Effector memory CD8-positive, alpha-beta T cell (primary cell): Measurements from ENCODE around the gene ZSWIM8.
"Not testable (repeated sequence)": the region's sequence is repeated elsewhere in the genome, so short reads cannot be mapped to it uniquely, and the experiment has no call there.

Experiments used
- ATAC-seq: fragments of 150-1000 bp; cut with Tn5 transposase; replicated peaks from 2 replicates; pipeline ENCODE4 v1.10.0; 2021; ENCODE audit warnings: mild to moderate bottlenecking, moderate library complexity
- DNase-seq, 3 experiments: peaks; one replicate each; pipeline ENCODE4 v3.0.0; 2021
- H3K27ac Mint-ChIP-seq, 2 donors: one replicate each; pipeline ENCODE4 v1.8.0; 2022; ENCODE audit warnings: mild to moderate bottlenecking in 2 of 2, mixed read lengths in 2 of 2, moderate library complexity in 2 of 2
- H3K27me3 Mint-ChIP-seq, 2 donors: one replicate each; pipeline ENCODE4 v1.8.0; 2022; ENCODE audit warnings: mixed read lengths in 2 of 2
- H3K36me3 Mint-ChIP-seq: one replicate; pipeline ENCODE4 v1.8.0; 2022; ENCODE audit warnings: mild to moderate bottlenecking, moderate library complexity, mixed read lengths; ENCODE audit not compliant: insufficient read depth
- H3K4me1 Mint-ChIP-seq, 2 donors: one replicate each; pipeline ENCODE4 v1.8.0; 2022; ENCODE audit warnings: low read depth in 2 of 2, mixed read lengths in 2 of 2
- H3K4me3 Mint-ChIP-seq, 2 donors: one replicate each; pipeline ENCODE4 v1.8.0; 2022; ENCODE audit warnings: mild to moderate bottlenecking in 2 of 2, mixed read lengths in 2 of 2, moderate library complexity in 2 of 2
- H3K9me3 Mint-ChIP-seq, 2 donors: one replicate each; pipeline ENCODE4 v1.8.0; 2022; ENCODE audit warnings: mixed read lengths in 2 of 2
- total RNA-seq, 9 experiments: gene quantifications; one replicate each; lab custom pipeline; 2026; lab: John Stamatoyannopoulos, UW

Gene ZSWIM8, protein sequence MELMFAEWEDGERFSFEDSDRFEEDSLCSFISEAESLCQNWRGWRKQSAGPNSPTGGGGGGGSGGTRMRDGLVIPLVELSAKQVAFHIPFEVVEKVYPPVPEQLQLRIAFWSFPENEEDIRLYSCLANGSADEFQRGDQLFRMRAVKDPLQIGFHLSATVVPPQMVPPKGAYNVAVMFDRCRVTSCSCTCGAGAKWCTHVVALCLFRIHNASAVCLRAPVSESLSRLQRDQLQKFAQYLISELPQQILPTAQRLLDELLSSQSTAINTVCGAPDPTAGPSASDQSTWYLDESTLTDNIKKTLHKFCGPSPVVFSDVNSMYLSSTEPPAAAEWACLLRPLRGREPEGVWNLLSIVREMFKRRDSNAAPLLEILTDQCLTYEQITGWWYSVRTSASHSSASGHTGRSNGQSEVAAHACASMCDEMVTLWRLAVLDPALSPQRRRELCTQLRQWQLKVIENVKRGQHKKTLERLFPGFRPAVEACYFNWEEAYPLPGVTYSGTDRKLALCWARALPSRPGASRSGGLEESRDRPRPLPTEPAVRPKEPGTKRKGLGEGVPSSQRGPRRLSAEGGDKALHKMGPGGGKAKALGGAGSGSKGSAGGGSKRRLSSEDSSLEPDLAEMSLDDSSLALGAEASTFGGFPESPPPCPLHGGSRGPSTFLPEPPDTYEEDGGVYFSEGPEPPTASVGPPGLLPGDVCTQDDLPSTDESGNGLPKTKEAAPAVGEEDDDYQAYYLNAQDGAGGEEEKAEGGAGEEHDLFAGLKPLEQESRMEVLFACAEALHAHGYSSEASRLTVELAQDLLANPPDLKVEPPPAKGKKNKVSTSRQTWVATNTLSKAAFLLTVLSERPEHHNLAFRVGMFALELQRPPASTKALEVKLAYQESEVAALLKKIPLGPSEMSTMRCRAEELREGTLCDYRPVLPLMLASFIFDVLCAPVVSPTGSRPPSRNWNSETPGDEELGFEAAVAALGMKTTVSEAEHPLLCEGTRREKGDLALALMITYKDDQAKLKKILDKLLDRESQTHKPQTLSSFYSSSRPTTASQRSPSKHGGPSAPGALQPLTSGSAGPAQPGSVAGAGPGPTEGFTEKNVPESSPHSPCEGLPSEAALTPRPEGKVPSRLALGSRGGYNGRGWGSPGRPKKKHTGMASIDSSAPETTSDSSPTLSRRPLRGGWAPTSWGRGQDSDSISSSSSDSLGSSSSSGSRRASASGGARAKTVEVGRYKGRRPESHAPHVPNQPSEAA (N-terminal part only)
- 65.8 to 173 (median 125) reads per million in 9 experiments for total RNA-seq

- no peaks in the 10 kb centered on the region for H3K9me3 Mint-ChIP-seq
- peak within 1 kb of the TSS; percentile 95 to 96 for H3K4me3 Mint-ChIP-seq
- ATAC-seq = peak; percentile 79
- peaks cover 43% of the 10 kb centered on the region for H3K36me3 Mint-ChIP-seq
- H3K27ac Mint-ChIP-seq = peak within 1 kb of the TSS; percentile 89 to 94
- H3K4me1 Mint-ChIP-seq = peaks cover 41 to 45% of the 10 kb centered on the region in 2 donors
- peak; percentile 74 to 80 (median 76) for DNase-seq
- no peaks in the 10 kb centered on the region for H3K27me3 Mint-ChIP-seq
Observed at GRCh38 chr10:73785211-73785720, at the start of gene ZSWIM8. Gene ZSWIM8, plus strand, starts transcription at chr10:73785606. Its CDS starts 273 bp downstream, at chr10:73785879.

GRCh38 chr10:73740501-73741254 lies 44.7 kb upstream of the ZSWIM8 start:
- not testable (repeated sequence) for H3K27me3 Mint-ChIP-seq, H3K4me3 Mint-ChIP-seq, H3K9me3 Mint-ChIP-seq, DNase-seq, ATAC-seq
- H3K27ac Mint-ChIP-seq = peak overlapping the region in 1 of 2 donors; percentile 69
- peaks cover 39% of the 10 kb centered on the region for H3K36me3 Mint-ChIP-seq
- H3K4me1 Mint-ChIP-seq = peaks cover 15 to 21% of the 10 kb centered on the region in 2 donors

DNA sequence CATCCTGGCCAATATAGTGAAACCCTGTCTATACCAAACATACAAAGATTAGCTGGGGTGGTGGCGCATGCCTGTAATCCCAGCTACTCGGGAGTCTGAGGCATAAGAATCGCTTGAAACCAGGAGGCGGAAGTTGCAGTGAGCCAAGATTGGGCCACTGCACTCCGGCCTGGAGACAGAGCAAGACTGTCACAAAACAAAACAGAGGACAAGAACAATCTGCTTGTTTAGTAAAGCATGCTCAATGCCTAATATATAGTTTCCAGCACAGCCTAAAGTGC lies 43.0 kb upstream of the ZSWIM8 start:
- no peaks in the 10 kb centered on the region for H3K27me3 Mint-ChIP-seq
- no peaks in the 10 kb centered on the region for H3K9me3 Mint-ChIP-seq
- DNase-seq = no peak
- H3K27ac Mint-ChIP-seq = peak overlapping the region; percentile 35 to 100
- no peak for ATAC-seq
- H3K4me3 Mint-ChIP-seq = no peak overlapping the region
- H3K36me3 Mint-ChIP-seq = peaks cover 37% of the 10 kb centered on the region
- H3K4me1 Mint-ChIP-seq = peaks cover 25% of the 10 kb centered on the region in 2 donors

- Mint-ChIP-seq H3K27me3 (no peaks in the 10 kb centered on the region), H3K27ac (peak overlapping the region; percentile 100), H3K4me3 (peak overlapping the region; percentile 99), H3K9me3 (no peaks in the 10 kb centered on the region), H3K4me1 (peaks cover 25% of the 10 kb centered on the region in 2 donors), H3K36me3 (peaks cover 39% of the 10 kb centered on the region)
- ATAC-seq (no peak), DNase-seq (no peak)
Observed at GRCh38 chr10:73743327-73743904, 42.0 kb upstream of the ZSWIM8 start.

DNA sequence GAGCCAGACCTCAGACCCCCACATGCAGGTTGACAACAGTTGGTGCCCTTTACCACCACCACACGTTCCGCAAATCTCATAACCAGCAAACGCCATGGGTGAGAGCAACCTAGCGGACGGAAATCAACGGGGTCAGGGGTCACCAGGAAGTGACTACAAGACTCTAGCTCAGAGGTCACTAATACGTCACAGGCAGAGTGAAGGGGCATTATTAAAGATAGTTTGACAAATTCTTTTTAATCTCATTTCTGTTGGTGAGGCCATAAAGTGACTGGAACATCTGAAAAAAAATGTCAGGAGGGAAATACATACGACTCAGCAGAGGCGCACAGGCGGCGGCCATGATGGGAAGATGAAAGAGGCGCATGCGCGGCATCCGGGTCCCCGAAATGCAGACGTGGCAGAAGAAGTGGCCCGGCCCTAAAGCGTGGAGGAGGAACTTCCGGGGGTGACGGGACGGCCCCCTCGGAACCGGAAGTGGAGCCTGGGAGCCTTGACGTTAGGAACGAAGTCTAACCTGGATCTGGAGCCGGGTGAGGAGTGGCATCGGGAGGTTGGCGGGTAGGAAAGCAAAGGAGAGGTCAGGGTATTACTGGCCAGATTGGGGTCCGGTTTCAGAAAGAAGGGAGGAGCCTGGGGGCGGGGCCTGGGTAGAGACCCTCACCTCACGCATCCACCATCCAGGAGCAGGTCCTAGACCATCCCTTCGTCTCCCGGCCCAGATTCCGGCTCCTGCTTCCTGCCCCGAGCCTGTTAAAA lies 41.3 kb upstream of the ZSWIM8 start, which contains the start of gene SEC24C:
Gene SEC24C, plus strand, starts transcription at position 468 of the 759 bp plus-strand sequence. CDS start 2,461 bp downstream, outside the sequence.
- DNase-seq (peak; percentile 93 to 94 (median 94)), ATAC-seq (peak; percentile 87)
- no peaks in the 10 kb centered on the region for H3K27me3 Mint-ChIP-seq
- H3K36me3 Mint-ChIP-seq = peaks cover 42% of the 10 kb centered on the region
- H3K9me3 Mint-ChIP-seq = no peaks in the 10 kb centered on the region
- H3K27ac Mint-ChIP-seq = peak within 1 kb of the TSS; percentile 100
- peak within 1 kb of the TSS; percentile 99 for H3K4me3 Mint-ChIP-seq
- peaks cover 28 to 30% of the 10 kb centered on the region in 2 donors for H3K4me1 Mint-ChIP-seq

DNA sequence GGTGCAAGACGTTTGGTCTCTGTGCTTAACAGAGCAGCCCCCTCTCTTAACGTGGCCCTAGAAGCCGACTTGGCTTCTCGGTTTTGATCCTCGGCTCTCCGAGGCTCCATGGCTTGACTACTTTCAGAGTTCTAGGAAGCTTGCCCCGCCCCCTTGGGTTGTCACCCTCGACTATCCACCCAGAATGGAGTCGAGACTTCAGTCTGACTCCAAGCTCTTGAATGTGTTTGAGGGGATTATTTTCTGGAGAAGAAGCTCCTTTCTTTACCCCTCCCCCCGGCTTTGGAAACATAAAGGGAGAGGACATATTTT lies 40.8 kb upstream of the ZSWIM8 start:
- ATAC-seq = peak; percentile 39
- Mint-ChIP-seq H3K4me3 (peak overlapping the region; percentile 99), H3K27me3 (no peaks in the 10 kb centered on the region), H3K9me3 (no peaks in the 10 kb centered on the region), H3K27ac (peak overlapping the region; percentile 100), H3K4me1 (peaks cover 31 to 36% of the 10 kb centered on the region in 2 donors), H3K36me3 (peaks cover 46% of the 10 kb centered on the region)
- DNase-seq = peak in 2 of 3 experiments; percentile 46 to 48

DNA sequence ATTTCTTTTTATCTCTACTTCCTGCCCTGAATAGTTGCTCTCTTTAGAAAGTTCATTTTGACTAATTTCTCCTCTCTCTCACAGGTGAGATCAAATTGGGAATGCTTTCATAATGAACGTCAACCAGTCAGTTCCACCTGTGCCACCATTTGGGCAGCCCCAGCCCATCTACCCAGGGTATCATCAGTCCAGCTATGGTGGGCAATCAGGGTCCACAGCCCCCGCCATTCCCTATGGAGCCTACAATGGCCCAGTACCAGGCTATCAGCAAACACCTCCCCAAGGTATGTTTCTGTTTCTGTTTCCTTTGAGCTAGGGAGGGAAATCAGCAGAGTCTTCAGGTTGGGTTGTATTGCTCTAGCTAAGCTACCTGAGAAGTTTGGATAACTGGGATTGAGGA lies 38.7 kb upstream of the ZSWIM8 start:
- H3K27me3 Mint-ChIP-seq = no peaks in the 10 kb centered on the region
- H3K9me3 Mint-ChIP-seq = no peaks in the 10 kb centered on the region
- no peak for ATAC-seq
- peak overlapping the region in 1 of 2 donors; percentile 58 for H3K27ac Mint-ChIP-seq
- peaks cover 65% of the 10 kb centered on the region for H3K36me3 Mint-ChIP-seq
- peak overlapping the region; percentile 14 to 54 for H3K4me3 Mint-ChIP-seq
- peaks cover 42 to 52% of the 10 kb centered on the region in 2 donors for H3K4me1 Mint-ChIP-seq
- DNase-seq = no peak

DNA sequence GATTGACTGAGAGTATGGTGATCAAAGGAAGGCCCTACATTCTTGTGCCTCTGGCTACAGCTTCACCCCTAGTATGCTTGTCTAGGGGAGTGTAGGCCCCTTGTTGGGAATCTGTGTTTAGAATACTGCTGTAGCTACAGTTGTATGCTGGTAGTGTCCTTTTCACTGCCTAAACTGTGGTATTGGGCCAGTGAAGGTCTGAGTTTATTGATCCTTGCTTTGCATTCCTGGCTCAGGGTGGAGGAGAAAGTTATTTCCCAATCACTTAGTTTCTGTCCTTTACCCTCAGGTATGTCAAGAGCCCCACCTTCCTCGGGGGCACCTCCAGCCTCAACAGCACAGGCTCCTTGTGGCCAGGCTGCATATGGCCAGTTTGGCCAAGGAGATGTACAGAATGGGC lies 34.6 kb upstream of the ZSWIM8 start:
- peaks cover 89% of the 10 kb centered on the region for H3K36me3 Mint-ChIP-seq
- H3K4me3 Mint-ChIP-seq = no peak overlapping the region
- DNase-seq (no peak), ATAC-seq (no peak)
- peaks cover 27 to 38% of the 10 kb centered on the region in 2 donors for H3K4me1 Mint-ChIP-seq
- H3K27me3 Mint-ChIP-seq = no peaks in the 10 kb centered on the region
- no peaks in the 10 kb centered on the region for H3K9me3 Mint-ChIP-seq
- peak overlapping the region; percentile 74 to 78 for H3K27ac Mint-ChIP-seq

DNA sequence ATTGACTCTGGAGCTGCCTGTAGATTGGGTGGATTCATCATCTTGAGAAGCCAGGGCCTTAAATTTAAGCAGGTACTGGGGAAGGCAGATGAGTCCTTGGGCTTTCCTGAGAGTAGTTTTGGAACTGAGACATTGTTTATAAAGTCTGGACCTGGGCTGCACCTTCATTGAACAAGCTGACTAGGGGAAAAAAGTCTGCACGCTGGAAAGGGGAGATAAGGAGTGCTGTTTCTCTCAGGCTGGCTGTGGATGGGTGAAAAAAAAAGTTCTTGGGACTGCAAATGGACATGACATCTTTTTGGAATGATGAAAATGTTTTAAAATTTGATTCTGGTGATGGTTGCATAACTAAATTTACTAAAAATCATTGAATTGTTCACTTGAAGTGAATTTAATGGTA lies 29.2 kb upstream of the ZSWIM8 start:
- no peak for ATAC-seq
- Mint-ChIP-seq H3K4me3 (no peak overlapping the region), H3K27me3 (no peaks in the 10 kb centered on the region), H3K27ac (peak overlapping the region; percentile 35 to 78), H3K9me3 (no peaks in the 10 kb centered on the region), H3K4me1 (peaks cover 42 to 44% of the 10 kb centered on the region in 2 donors), H3K36me3 (peaks cover 74% of the 10 kb centered on the region)
- no peak for DNase-seq

GRCh38 chr10:73758704-73759511 lies 26.5 kb upstream of the ZSWIM8 start:
- no peaks in the 10 kb centered on the region for H3K9me3 Mint-ChIP-seq
- H3K27me3 Mint-ChIP-seq = no peaks in the 10 kb centered on the region
- DNase-seq (peak; percentile 34 to 51 (median 36)), ATAC-seq (peak; percentile 33)
- peaks cover 76% of the 10 kb centered on the region for H3K36me3 Mint-ChIP-seq
- peak overlapping the region; percentile 53 to 68 for H3K4me3 Mint-ChIP-seq
- H3K27ac Mint-ChIP-seq = peak overlapping the region; percentile 89 to 95
- peaks cover 64% of the 10 kb centered on the region in 2 donors for H3K4me1 Mint-ChIP-seq

GRCh38 chr10:73759512-73760115 lies 25.8 kb upstream of the ZSWIM8 start:
- ATAC-seq (peak; percentile 89), DNase-seq (peak; percentile 82 to 84 (median 83))
- H3K27me3 Mint-ChIP-seq = no peaks in the 10 kb centered on the region
- peak overlapping the region; percentile 53 to 68 for H3K4me3 Mint-ChIP-seq
- peak overlapping the region; percentile 89 to 95 for H3K27ac Mint-ChIP-seq
- H3K9me3 Mint-ChIP-seq = no peaks in the 10 kb centered on the region
- H3K4me1 Mint-ChIP-seq = peaks cover 65% of the 10 kb centered on the region in 2 donors
- peaks cover 76% of the 10 kb centered on the region for H3K36me3 Mint-ChIP-seq
